ENCODE data around the gene ADAD1.

DNA sequence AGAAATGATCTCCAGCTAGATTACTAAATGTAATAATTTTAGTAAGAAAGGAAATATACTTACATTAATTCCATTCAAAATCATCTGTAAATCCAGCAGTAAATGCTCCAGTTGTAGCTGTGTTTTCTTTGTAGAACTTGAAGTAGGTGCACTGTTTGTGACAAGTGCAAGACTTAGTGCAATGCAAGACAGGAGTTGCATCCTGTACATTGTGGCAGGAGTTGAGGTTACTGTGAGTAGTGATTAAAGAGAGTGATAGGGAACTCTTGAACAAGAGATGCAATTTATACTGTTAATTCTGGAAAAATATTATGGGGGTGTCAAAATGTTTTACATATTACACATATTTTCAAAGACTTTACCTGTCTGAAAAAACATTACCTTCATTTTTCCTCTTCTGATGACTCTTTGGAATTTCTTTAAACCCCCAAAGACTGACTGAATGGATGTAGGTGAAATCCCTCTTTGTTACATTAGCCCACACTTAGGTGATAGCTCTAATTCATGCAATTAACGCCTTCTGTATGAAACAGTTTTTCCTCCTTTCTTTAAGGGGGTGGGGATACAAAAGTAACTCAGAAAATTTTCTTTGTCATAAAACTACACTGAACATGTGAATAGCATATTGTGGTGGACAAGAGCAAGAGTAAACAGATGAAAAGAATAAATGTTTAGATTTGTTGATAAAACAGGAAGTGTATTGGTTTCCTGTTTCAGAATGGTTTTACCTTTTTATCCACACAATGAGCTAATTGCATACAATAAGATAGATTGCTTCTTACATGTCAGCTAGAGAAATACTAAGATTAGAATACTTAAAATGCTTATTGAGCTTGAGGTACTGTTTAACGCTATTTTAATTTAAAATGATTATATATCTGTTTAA, 77.7 kb downstream of the ADAD1 start, which contains the start of gene IL2:
- TF ChIP-seq PAX5 (IDR thresholded peaks at IDR 0.05; ENCODE audit: insufficient read depth, low read length, severe bottlenecking) (no peak), POLR2A (IDR thresholded peaks at IDR 0.05; ENCODE audit: low read depth, low read length) (no peak), POLR2AphosphoS5 (IDR thresholded peaks at IDR 0.05; ENCODE audit: low read depth, low read length) (no peak)
